A673 (cell line): ENCODE measurements around the gene LAMTOR3. TPM values are rescaled to one million over a fixed set of nuclear protein-coding genes. Genes with fewer than 3 reads are reported as not detected.

ENCODE experiments used
- BruUV-seq: library from RNA; stranded (reverse); fragments of 400-500 nt; replicated peaks from 2 replicates; lab custom pipeline; 2021; lab: Mats Ljungman, UMichigan
- CTCF ChIA-PET: fragments of 300-600 bp; sonication (Branson Sonifier 250); formaldehyde crosslinking; loops from one replicate; lab custom pipeline; 2022; ENCODE audit warnings: antibody characterized with exemption; lab: Charles Lee
- POLR2A ChIA-PET: fragments of 300-600 bp; sonication (Branson Sonifier 250); formaldehyde crosslinking; loops from one replicate; lab custom pipeline; 2022; ENCODE audit warnings: antibody characterized with exemption; ENCODE audit not compliant: low non-redundant PET; lab: Charles Lee
- DNase-seq: peaks from one replicate; pipeline ENCODE4 v3.0.0-alpha.2; 2015; ENCODE audit warnings: low spot score
- H3K27ac ChIP-seq: fragments of 200-600 bp; sonication (generic); 2 replicates; pipeline ENCODE4 v1.5.1; 2016; ENCODE audit warnings: mixed run types, low read depth, mild to moderate bottlenecking, mixed read lengths, antibody characterized with exemption, low read length; ENCODE audit not compliant: poor library complexity, severe bottlenecking
- H3K27me3 ChIP-seq: fragments of 200-600 bp; sonication (generic); replicated peaks from 2 replicates; pipeline ENCODE4 v1.6.1; 2017; ENCODE audit warnings: mixed run types, low read depth, mild to moderate bottlenecking, mixed read lengths, antibody characterized with exemption, low read length; ENCODE audit not compliant: insufficient read depth, poor library complexity
- H3K36me3 ChIP-seq: fragments of 200-600 bp; sonication (generic); 2 replicates; pipeline ENCODE4 v1.6.1; 2016; ENCODE audit warnings: mixed run types, mild to moderate bottlenecking, mixed read lengths, antibody characterized with exemption, low read length; ENCODE audit not compliant: insufficient read depth, poor library complexity, severe bottlenecking
- H3K4me1 ChIP-seq: fragments of 200-600 bp; sonication (generic); 2 replicates; pipeline ENCODE4 v1.6.1; 2017; ENCODE audit warnings: mixed run types, mild to moderate bottlenecking, mixed read lengths, antibody characterized with exemption, low read length; ENCODE audit not compliant: insufficient read depth, poor library complexity, severe bottlenecking
- H3K4me3 ChIP-seq: fragments of 200-600 bp; sonication (generic); 2 replicates; pipeline ENCODE4 v1.5.1; 2016; ENCODE audit warnings: low read depth, mixed run types, mild to moderate bottlenecking, mixed read lengths, low read length; ENCODE audit not compliant: poor library complexity, severe bottlenecking
- H3K9me3 ChIP-seq: fragments of 200-600 bp; sonication (generic); 2 replicates; pipeline ENCODE4 v1.6.1; 2016; ENCODE audit warnings: mixed run types, low read depth, mild to moderate bottlenecking, mixed read lengths, antibody characterized with exemption, low read length; ENCODE audit not compliant: poor library complexity, severe bottlenecking
- CTCF ChIP-seq: fragments of 300-800, 200-600 bp; sonication (generic); conservative IDR thresholded peaks from 2 replicates; pipeline ENCODE4 v1.5.1; 2017; ENCODE audit warnings: low read depth, mild to moderate bottlenecking, antibody characterized with exemption, low read length, moderate library complexity, mixed read lengths
- EZH2 ChIP-seq: fragments of 200-600 bp; sonication (generic); IDR thresholded peaks from 2 replicates; pipeline ENCODE4 v1.6.1; 2017; ENCODE audit warnings: borderline replicate concordance, low read depth, mild to moderate bottlenecking, mixed read lengths, antibody characterized with exemption, low read length; ENCODE audit not compliant: poor library complexity, severe bottlenecking
- intact Hi-C: fragments of 100-400 bp; cut with micrococcal nuclease; formaldehyde crosslinking; loops from one replicate; pipeline ENCODE4 v1.10.0; 2022; ENCODE audit not compliant: unreplicated experiment
- total RNA-seq: library from RNA; stranded (reverse); gene quantifications from 2 replicates; pipeline ENCODE4 v1.2.3, GENCODE V29; 2021

LAMTOR3 gene
- total RNA-seq, 1 experiment from 2014 or later, result 31.6 TPM

- POLR2A ChIA-PET, result no interaction called here
- intact Hi-C loops, result no loop called here
Observed at GRCh38 chr4:99879458-99879857, 14.8 kb downstream of the LAMTOR3 start.

GRCh38 chr4:99878604-99879003 lies 15.6 kb downstream of the LAMTOR3 start:
- intact Hi-C loops, result no loop called here
- no peaks in the 10 kb centered on the region for H3K4me1 ChIP-seq
- no peaks in the 10 kb centered on the region for H3K27me3 ChIP-seq
- CTCF ChIA-PET, result no interaction called here
- H3K9me3 ChIP-seq, result no peaks in the 10 kb centered on the region
- no peak for DNase-seq
- H3K4me3 ChIP-seq, result no peak overlapping the region
- no peak overlapping the region for H3K27ac ChIP-seq
- peaks cover 30% of the 10 kb centered on the region for H3K36me3 ChIP-seq
- no TSS peak for BruUV-seq
- POLR2A ChIA-PET, result no interaction called here
- TF ChIP-seq CTCF, result no peak
- TF ChIP-seq EZH2, result no peak

More at GRCh38 chr4:99879458-99879857, 14.8 kb downstream of the LAMTOR3 start:
- no peaks in the 10 kb centered on the region for H3K4me1 ChIP-seq
- DNase-seq, result no peak
- CTCF ChIA-PET, result no interaction called here
- BruUV-seq, result no TSS peak
- peaks cover 36% of the 10 kb centered on the region for H3K36me3 ChIP-seq
- no peaks in the 10 kb centered on the region for H3K27me3 ChIP-seq
- H3K4me3 ChIP-seq, result no peak overlapping the region
- no peaks in the 10 kb centered on the region for H3K9me3 ChIP-seq
- H3K27ac ChIP-seq, result no peak overlapping the region
- no peak for TF ChIP-seq CTCF
- no peak for TF ChIP-seq EZH2

- no TSS peak for BruUV-seq
- POLR2A ChIA-PET, result no interaction called here
- TF ChIP-seq CTCF (no peak), EZH2 (no peak)
Observed at GRCh38 chr4:99876946-99877345, 17.3 kb downstream of the LAMTOR3 start.

More at GRCh38 chr4:99876946-99877345, 17.3 kb downstream of the LAMTOR3 start:
- Histone ChIP-seq H3K4me1 (no peaks in the 10 kb centered on the region), H3K27ac (no peak overlapping the region), H3K36me3 (peaks cover 20% of the 10 kb centered on the region), H3K9me3 (no peaks in the 10 kb centered on the region), H3K4me3 (no peak overlapping the region), H3K27me3 (no peaks in the 10 kb centered on the region)
- intact Hi-C loops, result no loop called here
- no peak for DNase-seq
- CTCF ChIA-PET, result no interaction called here
